Measurements from ENCODE around the gene EIF4G3. TPM values are rescaled to one million over a fixed set of nuclear protein-coding genes. Genes with fewer than 3 reads are reported as not detected.
"Not testable (repeated sequence)": the region's sequence is repeated elsewhere in the genome, so short reads cannot be mapped to it uniquely, and the experiment has no call there.

Gene EIF4G3
- total RNA-seq, 1 donor from 2014 or later, result 38.4 TPM

GRCh38 chr1:21065851-21066250, 110.8 kb downstream of the EIF4G3 start:
- Histone ChIP-seq H3K36me3 (ENCODE audit: control insufficient read depth, insufficient read depth, low read length) (no peaks in the 10 kb centered on the region), H3K4me3 (ENCODE audit: low read depth, low read length) (no peak overlapping the region), H3K27me3 (ENCODE audit: control insufficient read depth, insufficient read depth, low read length) (no peaks in the 10 kb centered on the region)
- no peak for DNase-seq (ENCODE audit: low read depth)
- TF ChIP-seq CTCF (IDR thresholded peaks at IDR 0.05; ENCODE audit: insufficient read depth, low read length, poor library complexity, severe bottlenecking), result no peak

GRCh38 chr1:21064057-21064456, 112.6 kb downstream of the EIF4G3 start:
- TF ChIP-seq CTCF (IDR thresholded peaks at IDR 0.05; ENCODE audit: insufficient read depth, low read length, poor library complexity, severe bottlenecking), result no peak
- Histone ChIP-seq H3K36me3 (ENCODE audit: control insufficient read depth, insufficient read depth, low read length) (no peaks in the 10 kb centered on the region), H3K4me3 (ENCODE audit: low read depth, low read length) (no peak overlapping the region), H3K27me3 (ENCODE audit: control insufficient read depth, insufficient read depth, low read length) (no peaks in the 10 kb centered on the region)
- no peak for DNase-seq (ENCODE audit: low read depth)

- H3K27me3 ChIP-seq (ENCODE audit: control insufficient read depth, insufficient read depth, low read length), result no peaks in the 10 kb centered on the region
- no peaks in the 10 kb centered on the region for H3K36me3 ChIP-seq (ENCODE audit: control insufficient read depth, insufficient read depth, low read length)
- TF ChIP-seq CTCF (IDR thresholded peaks at IDR 0.05; ENCODE audit: insufficient read depth, low read length, poor library complexity, severe bottlenecking), result no peak
- no peak overlapping the region for H3K4me3 ChIP-seq (ENCODE audit: low read depth, low read length)
- DNase-seq (ENCODE audit: low read depth), result no peak
These were observed 116.2 kb downstream of the EIF4G3 start for GRCh38 chr1:21060523-21060922.

- TF ChIP-seq CTCF (IDR thresholded peaks at IDR 0.05; ENCODE audit: insufficient read depth, low read length, poor library complexity, severe bottlenecking), result no peak
- no peaks in the 10 kb centered on the region for H3K27me3 ChIP-seq (ENCODE audit: control insufficient read depth, insufficient read depth, low read length)
- H3K4me3 ChIP-seq (ENCODE audit: low read depth, low read length), result no peak overlapping the region
- no peaks in the 10 kb centered on the region for H3K36me3 ChIP-seq (ENCODE audit: control insufficient read depth, insufficient read depth, low read length)
- no peak for DNase-seq (ENCODE audit: low read depth)
These were observed 117.7 kb downstream of the EIF4G3 start for GRCh38 chr1:21059021-21059420.

GRCh38 chr1:21058035-21058793, 118.5 kb downstream of the EIF4G3 start:
- no peak for DNase-seq (ENCODE audit: low read depth)
- TF ChIP-seq CTCF (IDR thresholded peaks at IDR 0.05; ENCODE audit: insufficient read depth, low read length, poor library complexity, severe bottlenecking), result no peak
- no peaks in the 10 kb centered on the region for H3K27me3 ChIP-seq (ENCODE audit: control insufficient read depth, insufficient read depth, low read length)
- no peak overlapping the region for H3K4me3 ChIP-seq (ENCODE audit: low read depth, low read length)
- H3K36me3 ChIP-seq (ENCODE audit: control insufficient read depth, insufficient read depth, low read length), result no peaks in the 10 kb centered on the region

GRCh38 chr1:21053189-21053928, 123.3 kb downstream of the EIF4G3 start:
- H3K36me3 ChIP-seq (ENCODE audit: control insufficient read depth, insufficient read depth, low read length); H3K4me3 ChIP-seq (ENCODE audit: low read depth, low read length); DNase-seq (ENCODE audit: low read depth): not testable (repeated sequence)

More at GRCh38 chr1:21053189-21053928, 123.3 kb downstream of the EIF4G3 start:
- not testable (repeated sequence) for H3K27me3 ChIP-seq (ENCODE audit: control insufficient read depth, insufficient read depth, low read length)
